ENCODE results near the gene HSH2D. TPM values are rescaled to one million over a fixed set of nuclear protein-coding genes. Genes with fewer than 3 reads are reported as not detected.
"Not testable (repeated sequence)": the region's sequence is repeated elsewhere in the genome, so short reads cannot be mapped to it uniquely, and the experiment has no call there.

The HSH2D gene
- polyA plus RNA-seq (2013, experiment 1 of 2; ENCODE audit: insufficient read length), result not detected
- 0.05 TPM for polyA plus RNA-seq (2013, experiment 2 of 2; ENCODE audit: insufficient read length)

- no peak for DNase-seq
Observed at GRCh38 chr19:16143399-16144215, at the start of gene HSH2D. HSH2D (plus strand) TSS chr19:16143685; CDS start chr19:16148751, 5,066 bp downstream.

GRCh38 chr19:16094360-16095070 is 49.0 kb upstream of the HSH2D start:
- peak; percentile 75 for DNase-seq

- DNase-seq, result no peak
Observed at GRCh38 chr19:16095071-16095571, 48.4 kb upstream of the HSH2D start.

- DNase-seq, result no peak
Observed at GRCh38 chr19:16096280-16096855, 47.1 kb upstream of the HSH2D start.

- no peak for DNase-seq
Observed at GRCh38 chr19:16098416-16098768, 45.1 kb upstream of the HSH2D start.

- no peak for DNase-seq
Observed at GRCh38 chr19:16098821-16099220, 44.7 kb upstream of the HSH2D start.

- not testable (repeated sequence) for DNase-seq
Observed at GRCh38 chr19:16099314-16099965, 44.0 kb upstream of the HSH2D start.

- DNase-seq, result no peak
Observed at GRCh38 chr19:16100524-16100923, 43.0 kb upstream of the HSH2D start.

GRCh38 chr19:16104722-16105121 is 38.8 kb upstream of the HSH2D start:
- DNase-seq, result no peak

- no peak for DNase-seq
Observed at GRCh38 chr19:16106121-16106520, 37.4 kb upstream of the HSH2D start.

GRCh38 chr19:16111160-16111908 is 32.2 kb upstream of the HSH2D start, which contains the start of gene RAB8A:
RAB8A (plus strand) TSS chr19:16111889; CDS start chr19:16111902, 13 bp downstream.
- DNase-seq, result peak; percentile 100

GRCh38 chr19:16111909-16112752 is 31.4 kb upstream of the HSH2D start:
- DNase-seq, result no peak

- DNase-seq, result no peak
Observed at GRCh38 chr19:16112778-16113177, 30.7 kb upstream of the HSH2D start.

- DNase-seq, result no peak
Observed at GRCh38 chr19:16113727-16114126, 29.8 kb upstream of the HSH2D start.

- no peak for DNase-seq
Observed at GRCh38 chr19:16115301-16116039, 28.0 kb upstream of the HSH2D start.

GRCh38 chr19:16116067-16116466 is 27.4 kb upstream of the HSH2D start:
- DNase-seq, result no peak

GRCh38 chr19:16117594-16118033 is 25.9 kb upstream of the HSH2D start:
- no peak for DNase-seq

- DNase-seq, result no peak
Observed at GRCh38 chr19:16118489-16119033, 24.9 kb upstream of the HSH2D start.

- DNase-seq, result not testable (repeated sequence)
Observed at GRCh38 chr19:16119075-16119857, 24.2 kb upstream of the HSH2D start.
